ENCODE measurements around the gene GLYAT. TPM values are rescaled to one million over a fixed set of nuclear protein-coding genes. Genes with fewer than 3 reads are reported as not detected.

The GLYAT gene
- not detected for total RNA-seq

GRCh38 chr11:58731819-58732218 lies at the start of gene GLYAT:
Gene GLYAT, minus strand, starts transcription at chr11:58731943. Its CDS starts 7,447 bp downstream, at chr11:58724496.
- no peak for ATAC-seq (ENCODE audit: insufficient number of reproducible peaks, low FRiP score, low read depth)
- Histone ChIP-seq H3K27ac (no peak within 1 kb of the TSS), H3K36me3 (no peaks in the 10 kb centered on the region), H3K4me3 (no peak within 1 kb of the TSS), H3K4me1 (ENCODE audit: control insufficient read depth in 1 of 2, low read depth in 2 of 2) (no peaks in the 10 kb centered on the region), H3K27me3 (replicated peaks; ENCODE audit: insufficient read depth) (no peaks in the 10 kb centered on the region), H3K9me3 (no peaks in the 10 kb centered on the region)
- DNase-seq (ENCODE audit: low spot score) = no peak
- TF ChIP-seq CTCF (IDR thresholded peaks at IDR 0.05) = no peak

- DNase-seq (ENCODE audit: low spot score) (no peak), ATAC-seq (ENCODE audit: insufficient number of reproducible peaks, low FRiP score, low read depth) (no peak)
- H3K27ac ChIP-seq = no peak overlapping the region
- H3K4me3 ChIP-seq = no peak overlapping the region
- no peak for TF ChIP-seq CTCF (IDR thresholded peaks at IDR 0.05)
- H3K4me1 ChIP-seq (ENCODE audit: control insufficient read depth in 1 of 2, low read depth in 2 of 2) = no peaks in the 10 kb centered on the region
- H3K36me3 ChIP-seq = no peaks in the 10 kb centered on the region
- H3K9me3 ChIP-seq = no peaks in the 10 kb centered on the region
- no peaks in the 10 kb centered on the region for H3K27me3 ChIP-seq (replicated peaks; ENCODE audit: insufficient read depth)
These were observed 49.6 kb upstream of the GLYAT start for GRCh38 chr11:58781345-58781744.

GRCh38 chr11:58780578-58780977 lies 48.8 kb upstream of the GLYAT start:
- no peak for ATAC-seq (ENCODE audit: insufficient number of reproducible peaks, low FRiP score, low read depth)
- no peak for TF ChIP-seq CTCF (IDR thresholded peaks at IDR 0.05)

GRCh38 chr11:58776891-58777710 lies 45.4 kb upstream of the GLYAT start:
- H3K27me3 ChIP-seq (replicated peaks; ENCODE audit: insufficient read depth) = no peaks in the 10 kb centered on the region
- no peak overlapping the region for H3K27ac ChIP-seq
- DNase-seq (ENCODE audit: low spot score) = no peak
- ATAC-seq (ENCODE audit: insufficient number of reproducible peaks, low FRiP score, low read depth) = no peak
- no peak overlapping the region for H3K4me3 ChIP-seq
- H3K36me3 ChIP-seq = no peaks in the 10 kb centered on the region
- H3K4me1 ChIP-seq (ENCODE audit: control insufficient read depth in 1 of 2, low read depth in 2 of 2) = no peaks in the 10 kb centered on the region
- no peak for TF ChIP-seq CTCF (IDR thresholded peaks at IDR 0.05)
- no peaks in the 10 kb centered on the region for H3K9me3 ChIP-seq

More at GRCh38 chr11:58780578-58780977, 48.8 kb upstream of the GLYAT start:
- H3K9me3 ChIP-seq = no peaks in the 10 kb centered on the region
- H3K4me3 ChIP-seq = no peak overlapping the region
- H3K27ac ChIP-seq = no peak overlapping the region
- DNase-seq (ENCODE audit: low spot score) = no peak
- no peaks in the 10 kb centered on the region for H3K36me3 ChIP-seq
- no peaks in the 10 kb centered on the region for H3K4me1 ChIP-seq (ENCODE audit: control insufficient read depth in 1 of 2, low read depth in 2 of 2)
- no peaks in the 10 kb centered on the region for H3K27me3 ChIP-seq (replicated peaks; ENCODE audit: insufficient read depth)

GRCh38 chr11:58775066-58775708 lies 43.4 kb upstream of the GLYAT start:
- no peak for TF ChIP-seq CTCF (IDR thresholded peaks at IDR 0.05)
- Histone ChIP-seq H3K9me3 (no peaks in the 10 kb centered on the region), H3K4me1 (ENCODE audit: control insufficient read depth in 1 of 2, low read depth in 2 of 2) (no peaks in the 10 kb centered on the region), H3K4me3 (no peak overlapping the region), H3K27ac (no peak overlapping the region), H3K36me3 (no peaks in the 10 kb centered on the region), H3K27me3 (replicated peaks; ENCODE audit: insufficient read depth) (no peaks in the 10 kb centered on the region)
- DNase-seq (ENCODE audit: low spot score) = no peak
- ATAC-seq (ENCODE audit: insufficient number of reproducible peaks, low FRiP score, low read depth) = no peak
